OCI-LY3 (cell line): ENCODE data around the gene RILPL1.
A peak's percentile ranks its signal among the peaks of the same experiment; 100 is the strongest.

Experiments used
- H2AFZ ChIP-seq: fragments of 200-600, 300-600 bp; shearing (Covaris generic); 2 replicates; pipeline ENCODE4 v1.6.0; 2014; ENCODE audit warnings: antibody characterized with exemption, low read depth, low read length
- H3K27ac ChIP-seq: fragments of 200-600, 300-600 bp; sonication (generic); 2 replicates; pipeline ENCODE4 v1.5.1; 2014; ENCODE audit warnings: mild to moderate bottlenecking, low read length, moderate library complexity, mixed read lengths
- H3K27me3 ChIP-seq: fragments of 200-600, 300-600 bp; sonication (generic); 2 replicates; pipeline ENCODE4 v1.6.1; 2014; ENCODE audit warnings: low read depth, low read length, mixed read lengths
- H3K36me3 ChIP-seq: fragments of 200-600, 300-600 bp; sonication (generic); replicated peaks from 2 replicates; pipeline ENCODE3; 2014; ENCODE audit warnings: low read depth, low read length, mixed read lengths
- H3K4me1 ChIP-seq: fragments of 300-600, 200-600 bp; sonication (generic); 2 replicates; pipeline ENCODE4 v1.6.1; 2014; ENCODE audit warnings: low read length, mixed read lengths
- H3K4me2 ChIP-seq: fragments of 200-600, 300-600 bp; sonication (generic); 2 replicates; pipeline ENCODE4 v1.6.1; 2014; ENCODE audit warnings: low read length, mixed read lengths
- H3K4me3 ChIP-seq: fragments of 300-600, 200-600 bp; sonication (generic); 2 replicates; pipeline ENCODE4 v1.5.1; 2014; ENCODE audit warnings: antibody characterized with exemption, mild to moderate bottlenecking, low read length, moderate library complexity
- H3K79me2 ChIP-seq: fragments of 300-600, 200-600 bp; shearing (Covaris generic); 2 replicates; pipeline ENCODE4 v1.6.1; 2014; ENCODE audit warnings: mild to moderate bottlenecking, low read length, mixed read lengths
- H3K9ac ChIP-seq: fragments of 300-600, 200-600 bp; shearing (Covaris generic); 2 replicates; pipeline ENCODE4 v1.6.0; 2014; ENCODE audit warnings: mild to moderate bottlenecking, low read length, moderate library complexity
- H3K9me3 ChIP-seq: fragments of 200-600, 300-600 bp; shearing (Covaris generic); 2 replicates; pipeline ENCODE4 v1.6.1; 2014; ENCODE audit warnings: low read length, mixed read lengths; ENCODE audit not compliant: insufficient read depth
- H4K20me1 ChIP-seq: fragments of 200-600, 300-600 bp; sonication (generic); 2 replicates; pipeline ENCODE4 v1.6.1; 2016; ENCODE audit warnings: low read length, mixed read lengths; ENCODE audit not compliant: insufficient read depth
- EZH2phosphoT487 ChIP-seq: fragments of 200-600 bp; shearing (Covaris generic); IDR thresholded peaks from 2 replicates; pipeline ENCODE4 v1.6.1; 2018; ENCODE audit warnings: antibody characterized with exemption, mixed run types, low read depth
- TF ChIP-seq, protein P1 (sequence below): fragments of 200-600, 300-600 bp; sonication (generic); IDR thresholded peaks from 2 replicates; pipeline ENCODE4 v1.5.1; 2014; ENCODE audit warnings: antibody characterized with exemption, low read length, low read depth

RILPL1 gene

DNA sequence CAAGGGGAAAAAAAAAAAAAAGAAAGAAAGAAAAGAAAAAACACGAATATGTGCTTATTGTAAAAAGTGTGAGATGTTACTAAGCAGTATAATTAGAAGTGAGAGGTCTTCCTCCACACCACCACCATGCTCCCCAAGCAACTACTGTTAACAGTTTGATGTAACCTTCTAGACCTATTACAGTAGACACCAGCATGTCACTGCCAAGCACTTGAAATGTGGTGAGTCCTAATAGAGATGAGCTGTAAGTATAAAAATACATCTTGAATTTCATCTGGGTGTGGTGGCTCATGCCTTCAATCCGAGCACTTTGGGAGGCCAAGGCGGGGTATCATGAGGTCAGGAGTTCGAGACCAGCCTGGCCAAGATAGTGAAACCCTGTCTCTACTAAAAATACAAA lies 83.7 kb downstream of the RILPL1 start:
- Histone ChIP-seq H3K36me3 (no peaks in the 10 kb centered on the region), H3K27me3 (no peaks in the 10 kb centered on the region), H3K4me3 (no peak overlapping the region), H3K79me2 (no peaks in the 10 kb centered on the region), H3K4me1 (peaks cover 17% of the 10 kb centered on the region), H2AFZ (no peak overlapping the region), H3K4me2 (no peak overlapping the region), H3K27ac (no peak overlapping the region), H3K9me3 (no peaks in the 10 kb centered on the region), H4K20me1 (no peaks in the 10 kb centered on the region), H3K9ac (no peak overlapping the region)
- TF ChIP-seq EZH2phosphoT487 = no peak
- TF ChIP-seq, protein P1, sequence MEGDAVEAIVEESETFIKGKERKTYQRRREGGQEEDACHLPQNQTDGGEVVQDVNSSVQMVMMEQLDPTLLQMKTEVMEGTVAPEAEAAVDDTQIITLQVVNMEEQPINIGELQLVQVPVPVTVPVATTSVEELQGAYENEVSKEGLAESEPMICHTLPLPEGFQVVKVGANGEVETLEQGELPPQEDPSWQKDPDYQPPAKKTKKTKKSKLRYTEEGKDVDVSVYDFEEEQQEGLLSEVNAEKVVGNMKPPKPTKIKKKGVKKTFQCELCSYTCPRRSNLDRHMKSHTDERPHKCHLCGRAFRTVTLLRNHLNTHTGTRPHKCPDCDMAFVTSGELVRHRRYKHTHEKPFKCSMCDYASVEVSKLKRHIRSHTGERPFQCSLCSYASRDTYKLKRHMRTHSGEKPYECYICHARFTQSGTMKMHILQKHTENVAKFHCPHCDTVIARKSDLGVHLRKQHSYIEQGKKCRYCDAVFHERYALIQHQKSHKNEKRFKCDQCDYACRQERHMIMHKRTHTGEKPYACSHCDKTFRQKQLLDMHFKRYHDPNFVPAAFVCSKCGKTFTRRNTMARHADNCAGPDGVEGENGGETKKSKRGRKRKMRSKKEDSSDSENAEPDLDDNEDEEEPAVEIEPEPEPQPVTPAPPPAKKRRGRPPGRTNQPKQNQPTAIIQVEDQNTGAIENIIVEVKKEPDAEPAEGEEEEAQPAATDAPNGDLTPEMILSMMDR = no peak

DNA sequence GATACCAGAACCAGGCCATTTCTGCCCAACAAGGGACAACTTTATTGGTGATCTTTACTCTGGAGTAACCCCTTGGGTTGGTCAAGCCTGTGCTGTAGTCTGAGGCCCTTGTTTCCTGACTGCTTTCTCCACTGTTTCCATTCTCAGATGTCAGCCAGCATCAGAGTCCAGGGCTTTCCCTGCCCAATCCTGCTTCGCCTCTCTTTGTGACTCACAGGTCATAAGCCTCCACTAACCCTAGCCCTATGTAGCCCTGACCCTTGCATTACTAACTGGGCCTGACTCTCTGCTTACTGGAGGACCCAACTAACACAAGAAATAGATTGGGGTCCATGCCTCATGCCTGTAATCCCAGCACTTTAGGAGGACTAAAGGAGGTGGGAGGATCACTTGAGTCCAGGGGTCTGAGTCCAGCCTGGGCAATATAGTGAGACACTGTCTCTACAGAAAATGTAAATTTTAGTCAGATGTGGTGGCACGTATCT lies 84.2 kb downstream of the RILPL1 start:
- Histone ChIP-seq H2AFZ (no peak overlapping the region), H3K79me2 (no peaks in the 10 kb centered on the region), H3K4me1 (peaks cover 23% of the 10 kb centered on the region), H3K4me3 (no peak overlapping the region), H3K9ac (no peak overlapping the region), H3K27me3 (no peaks in the 10 kb centered on the region), H3K36me3 (peaks cover 4% of the 10 kb centered on the region), H3K27ac (no peak overlapping the region), H3K4me2 (no peak overlapping the region), H4K20me1 (no peaks in the 10 kb centered on the region), H3K9me3 (no peaks in the 10 kb centered on the region)
- TF ChIP-seq, protein P1 = no peak
- TF ChIP-seq EZH2phosphoT487 = no peak

DNA sequence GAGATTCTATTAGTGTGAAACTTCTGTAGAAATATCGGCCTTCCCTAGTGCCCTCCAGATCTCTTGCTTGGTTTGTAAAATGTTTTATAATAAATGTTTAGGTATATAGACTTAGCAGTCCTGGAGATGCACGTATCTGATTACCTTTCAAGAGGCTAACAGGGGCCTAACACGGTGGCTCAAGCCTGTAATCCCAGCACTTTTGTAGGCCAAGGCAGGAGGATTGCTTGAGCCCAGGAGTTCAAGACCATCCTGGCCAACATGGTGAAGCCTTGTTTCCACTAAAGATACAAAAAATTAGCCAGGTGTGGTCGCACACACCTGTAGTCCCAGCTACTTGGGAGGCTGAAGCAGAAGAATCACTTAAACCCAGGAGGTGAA lies 87.2 kb downstream of the RILPL1 start:
- Histone ChIP-seq H3K27me3 (no peaks in the 10 kb centered on the region), H3K79me2 (no peaks in the 10 kb centered on the region), H3K27ac (peak overlapping the region; percentile 63), H2AFZ (no peak overlapping the region), H3K9me3 (no peaks in the 10 kb centered on the region), H4K20me1 (no peaks in the 10 kb centered on the region), H3K4me3 (peak overlapping the region; percentile 55; the same call in 1 of the 2 replicates), H3K4me2 (peak overlapping the region; percentile 72), H3K9ac (peak overlapping the region; percentile 45; the same call in 1 of the 2 replicates), H3K36me3 (peaks cover 8% of the 10 kb centered on the region), H3K4me1 (peaks cover 47% of the 10 kb centered on the region)
- TF ChIP-seq, protein P1 = no peak
- TF ChIP-seq EZH2phosphoT487 = no peak

- H2AFZ ChIP-seq = peak overlapping the region; percentile 34; the same call in 1 of the 2 replicates
Measured at GRCh38 chr12:123445388-123446332, 87.9 kb downstream of the RILPL1 start.

More at GRCh38 chr12:123445388-123446332, 87.9 kb downstream of the RILPL1 start:
- Histone ChIP-seq H3K79me2 (no peaks in the 10 kb centered on the region), H4K20me1 (no peaks in the 10 kb centered on the region), H3K9ac (peak overlapping the region; percentile 45), H3K9me3 (no peaks in the 10 kb centered on the region), H3K4me3 (peak overlapping the region; percentile 55), H3K27ac (peak overlapping the region; percentile 63), H3K27me3 (no peaks in the 10 kb centered on the region), H3K4me2 (peak overlapping the region; percentile 72), H3K4me1 (peaks cover 54% of the 10 kb centered on the region), H3K36me3 (peaks cover 8% of the 10 kb centered on the region)
- TF ChIP-seq, protein P1 = no peak
- TF ChIP-seq EZH2phosphoT487 = no peak
